ENCODE results near the gene NOS1AP.
"Not testable (repeated sequence)": the region's sequence is repeated elsewhere in the genome, so short reads cannot be mapped to it uniquely, and the experiment has no call there.

The NOS1AP gene

DNA sequence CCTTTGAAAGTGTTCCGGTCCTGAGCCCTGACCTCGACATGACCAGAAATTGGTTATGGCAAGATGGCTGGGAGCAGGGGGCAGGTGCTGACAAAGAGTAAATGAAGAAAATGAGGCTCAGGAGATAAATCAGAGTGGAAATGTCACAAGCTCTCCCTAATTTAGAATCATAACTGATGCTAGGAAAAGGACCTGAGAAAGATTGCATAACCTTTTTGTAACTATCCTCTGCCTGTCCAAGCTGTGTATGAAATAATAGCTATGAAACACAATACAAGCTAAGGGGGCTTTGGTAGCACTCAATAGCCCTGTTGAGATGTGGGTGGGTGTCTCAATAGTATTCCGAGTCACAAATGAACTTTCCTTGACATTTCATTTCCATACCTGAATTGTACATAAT lies 12.9 kb upstream of the NOS1AP start:
- no peak for DNase-seq

DNA sequence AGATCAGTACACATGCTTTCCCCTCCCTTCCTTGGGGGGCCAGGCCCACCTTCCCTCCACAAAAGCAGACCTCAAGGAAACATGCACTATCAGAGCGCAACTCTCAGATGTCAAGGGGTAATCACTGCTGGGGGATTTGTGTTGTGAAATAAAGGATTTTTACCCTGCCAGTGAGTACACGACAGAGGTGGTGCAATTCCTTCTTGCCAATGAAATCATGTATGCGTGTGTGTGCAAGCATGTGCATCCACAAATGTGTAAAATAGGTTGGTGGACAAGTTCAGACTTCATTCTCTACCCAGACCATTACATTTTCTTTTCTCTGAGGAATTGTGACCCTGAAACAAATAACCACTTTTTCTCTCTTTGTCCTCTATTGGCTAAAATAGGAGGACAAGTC lies 9.8 kb upstream of the NOS1AP start:
- no peak for DNase-seq

DNA sequence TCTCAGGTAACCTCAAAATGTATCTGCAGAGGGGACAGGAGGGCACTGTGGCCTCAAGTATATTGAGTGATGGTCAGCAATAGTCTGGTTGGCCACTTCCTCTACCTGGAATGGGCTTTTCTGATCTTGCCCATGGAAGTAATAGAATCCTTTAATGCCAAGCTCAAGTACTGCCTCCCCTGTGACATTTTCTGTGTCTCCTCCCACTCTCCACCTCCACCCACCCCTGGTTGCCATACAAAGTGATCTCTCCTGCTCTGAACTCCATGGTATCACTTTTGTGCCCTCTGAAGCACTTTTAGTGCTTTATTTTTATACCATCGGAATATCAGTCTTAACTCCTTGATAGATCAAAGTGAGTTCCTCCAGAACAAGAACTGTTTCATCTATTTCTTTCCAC lies 9.2 kb upstream of the NOS1AP start:
- DNase-seq = no peak

DNA sequence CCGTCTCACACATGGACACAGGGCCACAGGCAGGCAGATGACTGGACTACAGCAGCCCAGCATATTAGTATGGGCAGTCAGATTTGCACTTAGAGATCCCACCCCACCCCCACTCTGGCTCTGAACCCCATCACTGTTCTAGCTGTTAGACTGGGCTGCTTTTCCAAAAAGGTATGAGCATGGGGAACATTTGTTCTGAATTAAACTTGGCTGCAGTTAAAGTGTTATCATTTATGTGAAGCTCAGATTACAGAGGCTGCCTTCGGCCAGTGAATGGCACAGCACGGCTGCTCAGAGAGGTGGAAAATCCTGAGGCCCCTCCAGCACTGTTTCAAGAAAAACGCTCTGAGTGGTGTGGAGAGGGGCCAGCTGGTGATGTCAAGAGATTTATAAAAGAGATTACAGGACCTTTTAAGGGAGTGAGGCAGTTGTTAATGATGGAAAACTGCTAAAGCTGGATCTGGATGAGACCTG lies 6.9 kb upstream of the NOS1AP start:
- peak in 2 of 51 donors; percentile 10 to 16 for DNase-seq

DNA sequence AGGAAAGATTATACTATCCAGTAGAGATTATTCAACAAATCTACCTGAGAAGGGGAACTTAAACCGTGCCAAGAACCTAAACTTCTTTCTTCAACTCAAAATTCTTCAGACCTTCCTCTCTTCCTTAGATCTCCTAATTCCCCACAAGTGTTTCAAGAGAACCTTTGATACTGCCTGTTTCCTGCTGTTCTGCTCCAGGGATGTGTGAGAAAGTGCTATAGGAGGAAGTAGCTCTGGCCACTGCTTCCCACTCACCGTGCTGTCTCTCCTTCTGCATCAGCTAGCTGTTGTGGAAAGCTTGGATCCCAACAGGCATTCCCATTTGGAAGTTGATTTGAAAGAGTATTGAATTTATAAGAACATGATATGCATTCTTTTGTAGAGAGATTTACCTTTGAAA lies 4.5 kb upstream of the NOS1AP start:
- DNase-seq = no peak

GRCh38 chr1:162066836-162067235 lies 2.7 kb upstream of the NOS1AP start:
- DNase-seq = not testable (repeated sequence)

- no peak for DNase-seq
Measured at GRCh38 chr1:162067466-162067865, 2.0 kb upstream of the NOS1AP start.

DNA sequence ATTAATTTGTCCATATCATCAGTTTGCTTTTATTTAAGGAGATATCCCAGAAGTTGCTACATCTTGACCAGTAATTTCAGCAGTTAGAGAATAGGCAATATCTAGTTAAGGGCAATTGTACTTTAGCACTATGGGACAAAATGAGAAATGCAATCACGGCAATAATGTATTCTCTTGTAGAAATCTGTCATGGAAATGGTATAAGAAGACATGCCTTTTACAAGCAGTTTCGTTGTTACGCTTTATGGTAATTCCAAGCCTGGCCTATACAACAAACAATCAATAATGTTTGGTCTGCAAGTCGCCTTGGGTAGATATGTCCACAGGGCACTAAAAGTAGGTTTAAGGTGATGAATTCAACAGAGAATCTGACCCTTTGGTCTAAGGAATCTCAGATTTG lies 1.2 kb upstream of the NOS1AP start:
- no peak for DNase-seq

DNA sequence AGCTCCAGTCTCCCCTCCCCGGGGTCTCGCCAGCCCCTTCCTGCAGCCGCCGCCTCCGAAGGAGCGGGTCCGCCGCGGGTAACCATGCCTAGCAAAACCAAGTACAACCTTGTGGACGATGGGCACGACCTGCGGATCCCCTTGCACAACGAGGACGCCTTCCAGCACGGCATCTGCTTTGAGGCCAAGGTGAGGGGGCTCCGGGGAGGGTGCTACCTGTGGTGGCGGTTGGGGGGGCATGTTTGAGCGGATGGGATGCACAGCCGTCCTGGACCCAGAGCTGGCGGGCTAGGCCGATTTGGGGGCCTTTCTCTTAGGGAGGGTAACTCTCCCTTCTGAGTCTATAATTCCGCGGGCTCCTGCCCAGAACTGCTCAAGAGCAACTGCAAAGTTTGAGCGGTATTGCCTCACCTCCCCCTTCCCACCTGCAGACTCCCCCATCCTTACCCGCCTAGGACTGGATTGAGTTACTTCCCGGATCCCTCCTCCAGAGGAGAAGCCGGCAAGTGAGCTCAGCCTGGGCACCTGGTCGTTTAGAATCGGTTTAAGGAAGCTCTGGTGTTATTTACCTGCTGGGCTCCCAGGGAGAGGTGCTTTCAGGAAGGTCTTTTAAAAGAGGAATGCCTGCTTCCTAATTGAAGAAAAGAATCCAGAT lies 730 bp downstream of the NOS1AP start:
- DNase-seq = peak in 5 of 51 donors; percentile 13 to 37 (median 27)

DNA sequence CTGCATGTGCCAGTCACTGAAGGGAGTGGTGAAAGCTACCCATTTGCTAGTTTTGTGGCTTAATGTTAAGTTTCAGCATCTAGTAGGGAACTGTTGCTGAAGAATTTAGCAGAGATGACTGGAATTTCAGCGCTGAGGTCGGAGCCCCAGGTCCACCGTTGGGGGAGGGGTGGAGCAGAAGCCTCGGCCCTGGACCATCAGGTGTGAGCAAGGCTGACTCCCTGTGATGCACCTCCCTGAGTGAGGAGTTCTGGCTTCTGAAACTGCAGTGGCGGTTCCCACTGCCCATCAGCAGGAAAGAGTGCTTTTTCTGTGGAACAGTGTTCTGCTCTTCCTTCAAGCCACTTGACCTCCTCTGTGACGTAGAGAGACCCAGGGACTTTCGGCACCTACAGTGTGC lies 1.3 kb downstream of the NOS1AP start:
- DNase-seq = peak in 7 of 51 donors; percentile 2 to 27 (median 8)

DNA sequence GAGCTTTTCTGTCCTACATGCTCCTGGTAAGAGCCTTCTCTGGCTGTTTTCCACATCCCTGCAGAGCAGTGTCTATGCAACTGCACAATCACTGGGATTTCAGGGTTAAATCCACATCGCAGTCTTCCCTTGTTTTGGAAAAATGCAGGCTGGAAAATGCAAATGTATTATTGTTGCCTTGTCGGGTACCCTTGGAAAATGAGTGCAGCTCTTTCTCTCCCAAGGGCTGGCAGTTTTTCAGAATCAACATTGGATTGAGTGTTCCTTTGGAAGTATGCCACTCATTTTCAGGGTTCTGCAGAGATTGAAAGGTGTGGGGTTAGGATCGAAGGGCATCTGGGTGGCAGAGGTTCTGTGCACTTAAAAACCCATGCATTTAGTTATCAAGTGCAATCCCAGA lies 3.2 kb downstream of the NOS1AP start:
- DNase-seq = no peak

- no peak for DNase-seq
Measured at GRCh38 chr1:162074276-162075005, 5.0 kb downstream of the NOS1AP start.

DNA sequence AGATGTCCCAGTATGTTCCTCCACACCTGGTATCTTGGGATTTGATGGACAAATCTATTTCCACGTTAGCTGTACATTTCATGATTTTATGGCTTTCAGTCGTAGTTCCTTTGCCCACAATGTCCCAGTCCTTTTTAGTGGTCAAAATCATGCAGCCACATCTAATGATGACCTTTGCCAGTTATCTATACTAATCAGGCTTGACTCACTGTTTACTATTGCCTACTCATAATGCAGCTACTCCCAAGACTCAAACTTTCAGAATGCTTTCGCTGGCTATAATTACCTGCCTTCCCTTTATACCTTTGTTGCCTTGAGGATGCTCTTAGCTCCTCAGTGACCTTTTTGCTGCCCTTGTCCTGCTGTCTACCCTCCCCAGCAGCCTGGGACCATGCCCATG lies 6.4 kb downstream of the NOS1AP start:
- DNase-seq = no peak

GRCh38 chr1:162077648-162078299 lies 8.3 kb downstream of the NOS1AP start:
- no peak for DNase-seq

- DNase-seq = no peak
Measured at GRCh38 chr1:162079030-162079429, 9.5 kb downstream of the NOS1AP start.

- no peak for DNase-seq
Measured at GRCh38 chr1:162080472-162081015, 11.1 kb downstream of the NOS1AP start.

- no peak for DNase-seq
Measured at GRCh38 chr1:162081316-162081715, 11.8 kb downstream of the NOS1AP start.

GRCh38 chr1:162082080-162082479 lies 12.6 kb downstream of the NOS1AP start:
- not testable (repeated sequence) for DNase-seq

DNA sequence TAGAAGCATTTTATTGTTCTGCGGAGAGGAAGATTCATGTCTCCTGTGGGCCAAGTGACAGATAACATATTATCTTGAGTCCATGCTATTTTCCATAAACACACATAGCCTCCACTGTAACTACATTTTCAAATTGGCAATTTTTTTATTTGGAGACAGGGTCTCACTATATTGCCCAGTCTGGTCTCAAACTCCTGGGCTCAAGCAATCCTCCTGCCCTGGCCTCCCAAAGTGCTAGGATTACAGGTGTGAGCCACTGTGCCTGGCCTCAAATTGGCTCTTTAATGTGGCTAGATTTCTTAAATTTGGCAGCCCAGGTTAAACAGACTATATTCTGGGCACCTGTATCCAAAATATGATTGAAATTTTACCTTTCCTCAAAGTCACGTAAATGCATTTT lies 13.8 kb downstream of the NOS1AP start:
- no peak for DNase-seq

DNA sequence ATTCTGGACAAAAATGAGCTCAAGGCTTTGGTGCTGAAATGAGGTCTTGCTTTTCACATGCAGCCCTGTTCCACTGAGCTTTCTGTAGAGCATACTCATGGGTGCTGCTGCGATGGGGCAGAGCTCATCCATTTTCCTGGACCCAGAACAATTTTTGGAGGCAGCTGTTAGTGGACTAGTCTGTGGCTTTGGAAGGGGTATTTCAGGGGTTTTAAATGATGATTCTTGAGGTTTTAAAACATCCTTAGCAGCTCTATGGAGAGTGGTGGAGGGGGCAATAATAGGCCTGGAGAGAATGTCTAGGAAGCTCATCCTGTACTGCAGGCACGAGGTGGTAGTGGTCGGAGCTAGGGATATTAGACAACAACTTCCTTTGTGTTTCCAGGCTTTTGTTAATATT lies 16.5 kb downstream of the NOS1AP start:
- no peak for DNase-seq

- DNase-seq = no peak
Measured at GRCh38 chr1:162087111-162087510, 17.6 kb downstream of the NOS1AP start.

GRCh38 chr1:162087574-162087973 lies 18.1 kb downstream of the NOS1AP start:
- DNase-seq = no peak
